ENCODE data around the gene GMPPA. TPM values are rescaled to one million over a fixed set of nuclear protein-coding genes. Genes with fewer than 3 reads are reported as not detected.

Gene GMPPA
- polyA plus RNA-seq, 2 of the 4 experiments (the other 2 are of a cell fraction): 36.2 to 46.2 TPM

DNA sequence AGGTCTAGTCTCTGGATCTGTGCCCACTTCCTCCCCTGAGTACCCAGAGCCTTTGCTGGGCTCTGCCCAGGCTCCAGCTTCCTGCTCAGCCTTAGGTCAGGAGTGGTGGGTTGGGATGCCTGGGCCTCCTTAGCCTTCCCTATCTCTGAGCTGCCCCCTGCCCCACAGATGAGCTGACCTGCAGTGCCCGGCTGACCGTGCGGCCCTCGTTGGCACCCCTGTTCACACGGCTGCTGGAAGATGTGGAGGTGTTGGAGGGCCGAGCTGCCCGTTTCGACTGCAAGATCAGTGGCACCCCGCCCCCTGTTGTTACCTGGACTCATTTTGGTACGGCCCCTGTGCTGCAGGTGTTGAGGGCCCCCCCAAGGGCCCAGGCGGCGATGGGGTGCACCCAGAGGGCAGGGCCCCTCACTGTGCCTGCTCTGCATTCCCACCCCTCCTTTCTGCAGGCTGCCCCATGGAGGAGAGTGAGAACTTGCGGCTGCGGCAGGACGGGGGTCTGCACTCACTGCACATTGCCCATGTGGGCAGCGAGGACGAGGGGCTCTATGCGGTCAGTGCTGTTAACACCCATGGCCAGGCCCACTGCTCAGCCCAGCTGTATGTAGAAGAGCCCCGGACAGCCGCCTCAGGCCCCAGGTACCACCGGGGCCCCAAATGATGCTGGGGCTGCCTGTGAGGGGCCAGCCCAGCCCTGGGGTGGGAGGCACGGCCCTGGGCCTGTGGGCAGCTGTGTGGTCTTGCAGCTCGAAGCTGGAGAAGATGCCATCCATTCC lies 30.1 kb upstream of the GMPPA start:
- CTCF ChIA-PET: interaction anchor here (2.0 to 89.4 kb wide), 3 partner anchors 1 to 65 kb away, joined by 17 to 3291 read pairs (median 3291); partner anchors contain the start of genes ASIC4, CHPF, GMPPA and SPEG
- FAIRE-seq (no peak), ATAC-seq (no peak), DNase-seq (ENCODE audit: low read depth in 1 of 2, low spot score in 1 of 2) (no peak)
- Histone ChIP-seq H3K4me1 (peaks cover 12% of the 10 kb centered on the region), H3K4me2 (no peak overlapping the region), H3K9me3 (no peaks in the 10 kb centered on the region), H3K4me3 (no peak overlapping the region), H3K27ac (peak overlapping the region; percentile 58 to 79; a peak in 4 of 6 replicates)
- WGBS (ENCODE audit: missing lambda C conversion rate): 98% methylated on average over 11 of the region's 23 CpGs
- POLR2A ChIA-PET: interaction anchor here (0.8 kb wide), 1 partner anchor 30 kb away, joined by 3 read pairs; the partner anchor contains the start of gene GMPPA
- TF ChIP-seq ZC3H11A (IDR thresholded peaks at IDR 0.05): no peak
- no peak for TF ChIP-seq KDM5A (IDR thresholded peaks at IDR 0.05)
- no peak for TF ChIP-seq POLR2A (IDR thresholded peaks at IDR 0.05; ENCODE audit: low read length)
- TF ChIP-seq, protein P1, sequence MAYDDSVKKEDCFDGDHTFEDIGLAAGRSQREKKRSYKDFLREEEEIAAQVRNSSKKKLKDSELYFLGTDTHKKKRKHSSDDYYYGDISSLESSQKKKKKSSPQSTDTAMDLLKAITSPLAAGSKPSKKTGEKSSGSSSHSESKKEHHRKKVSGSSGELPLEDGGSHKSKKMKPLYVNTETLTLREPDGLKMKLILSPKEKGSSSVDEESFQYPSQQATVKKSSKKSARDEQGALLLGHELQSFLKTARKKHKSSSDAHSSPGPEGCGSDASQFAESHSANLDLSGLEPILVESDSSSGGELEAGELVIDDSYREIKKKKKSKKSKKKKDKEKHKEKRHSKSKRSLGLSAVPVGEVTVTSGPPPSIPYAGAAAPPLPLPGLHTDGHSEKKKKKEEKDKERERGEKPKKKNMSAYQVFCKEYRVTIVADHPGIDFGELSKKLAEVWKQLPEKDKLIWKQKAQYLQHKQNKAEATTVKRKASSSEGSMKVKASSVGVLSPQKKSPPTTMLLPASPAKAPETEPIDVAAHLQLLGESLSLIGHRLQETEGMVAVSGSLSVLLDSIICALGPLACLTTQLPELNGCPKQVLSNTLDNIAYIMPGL (CRISPR knock-in tag; IDR thresholded peaks at IDR 0.05; ENCODE audit: borderline replicate concordance): no peak
- TF ChIP-seq, protein P2, sequence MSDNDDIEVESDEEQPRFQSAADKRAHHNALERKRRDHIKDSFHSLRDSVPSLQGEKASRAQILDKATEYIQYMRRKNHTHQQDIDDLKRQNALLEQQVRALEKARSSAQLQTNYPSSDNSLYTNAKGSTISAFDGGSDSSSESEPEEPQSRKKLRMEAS (IDR thresholded peaks at IDR 0.05): no peak
- TF ChIP-seq NFE2L2 (conservative IDR thresholded peaks at IDR 0.05; ENCODE audit: low read length): no peak
- no peak for TF ChIP-seq TP53 (CRISPR knock-in tag; IDR thresholded peaks at IDR 0.05)
- no peak for TF ChIP-seq HEYL (CRISPR knock-in tag; IDR thresholded peaks at IDR 0.05)
- TF ChIP-seq PBX3 (IDR thresholded peaks at IDR 0.05): no peak
- TF ChIP-seq MAFK (IDR thresholded peaks at IDR 0.05; ENCODE audit: partially characterized antibody): no peak
- TF ChIP-seq, protein P3, sequence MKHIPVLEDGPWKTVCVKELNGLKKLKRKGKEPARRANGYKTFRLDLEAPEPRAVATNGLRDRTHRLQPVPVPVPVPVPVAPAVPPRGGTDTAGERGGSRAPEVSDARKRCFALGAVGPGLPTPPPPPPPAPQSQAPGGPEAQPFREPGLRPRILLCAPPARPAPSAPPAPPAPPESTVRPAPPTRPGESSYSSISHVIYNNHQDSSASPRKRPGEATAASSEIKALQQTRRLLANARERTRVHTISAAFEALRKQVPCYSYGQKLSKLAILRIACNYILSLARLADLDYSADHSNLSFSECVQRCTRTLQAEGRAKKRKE (CRISPR knock-in tag; IDR thresholded peaks at IDR 0.05; ENCODE audit: low read depth): no peak
- TF ChIP-seq CBX8 (IDR thresholded peaks at IDR 0.05): no peak
- TF ChIP-seq FOSB (CRISPR knock-in tag; IDR thresholded peaks at IDR 0.05): no peak
- no peak for TF ChIP-seq ZNF302 (CRISPR knock-in tag; IDR thresholded peaks at IDR 0.05)
- no peak for TF ChIP-seq ELK1 (IDR thresholded peaks at IDR 0.05; ENCODE audit: low read depth, low read length)

DNA sequence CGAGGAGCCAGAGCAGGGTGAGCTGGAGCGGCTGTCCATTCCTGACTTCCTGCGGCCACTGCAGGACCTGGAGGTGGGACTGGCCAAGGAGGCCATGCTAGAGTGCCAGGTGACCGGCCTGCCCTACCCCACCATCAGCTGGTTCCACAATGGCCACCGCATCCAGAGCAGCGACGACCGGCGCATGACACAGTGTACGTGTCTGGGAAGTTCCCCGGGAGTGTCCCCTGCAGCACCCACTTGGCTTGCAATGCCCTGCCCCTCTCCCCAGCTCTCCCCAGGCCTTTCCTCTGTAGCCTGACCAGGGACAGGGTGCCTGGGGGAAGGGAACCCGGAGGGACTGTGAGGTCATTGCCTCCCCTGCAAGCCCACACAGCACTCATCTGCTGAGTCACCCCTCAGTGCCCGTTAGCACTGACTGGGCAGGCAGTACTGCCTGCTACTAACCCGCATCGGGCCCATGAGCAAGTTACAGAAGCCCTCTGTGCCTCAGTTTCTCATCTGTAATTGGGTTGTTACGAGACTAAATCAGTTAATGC lies 29.4 kb upstream of the GMPPA start:
- ATAC-seq: peak; percentile 55 to 76; a peak in 5 of 6 replicates
- Histone ChIP-seq H3K4me1 (peaks cover 12% of the 10 kb centered on the region), H3K9me3 (no peaks in the 10 kb centered on the region), H3K4me2 (0 out of 3 replicates have a peak overlapping the region, but pooled peaks have one; percentile 19), H3K4me3 (no peak overlapping the region), H3K27ac (peak overlapping the region; percentile 58 to 79; a peak in 5 of 6 replicates)
- no peak for FAIRE-seq
- 69% methylated on average over 9 of the region's 16 CpGs for WGBS (ENCODE audit: missing lambda C conversion rate)
- CTCF ChIA-PET: interaction anchor here (1.9 to 89.4 kb wide), 3 partner anchors 1 to 67 kb away, joined by 6 to 3291 read pairs (median 3291); partner anchors contain the start of genes ASIC4, CHPF, GMPPA and SPEG
- POLR2A ChIA-PET: no interaction called here
- peak; percentile 40 to 55 for DNase-seq (ENCODE audit: low read depth in 1 of 2, low spot score in 1 of 2)
- TF ChIP-seq EHF (CRISPR knock-in tag; IDR thresholded peaks at IDR 0.05): no peak
- TF ChIP-seq ZNF302 (CRISPR knock-in tag; IDR thresholded peaks at IDR 0.05): no peak
- no peak for TF ChIP-seq CHD4 (IDR thresholded peaks at IDR 0.05; ENCODE audit: borderline replicate concordance)
- TF ChIP-seq HOXA7 (CRISPR knock-in tag; IDR thresholded peaks at IDR 0.05): no peak
- TF ChIP-seq CBX8 (IDR thresholded peaks at IDR 0.05): no peak
- peak; percentile 82 for TF ChIP-seq MAFK (IDR thresholded peaks at IDR 0.05; ENCODE audit: partially characterized antibody)
- no peak for TF ChIP-seq BCL3 (IDR thresholded peaks at IDR 0.05)
- no peak for TF ChIP-seq MYC (IDR thresholded peaks at IDR 0.05; ENCODE audit: borderline replicate concordance, low read length)
- peak; percentile 36 for TF ChIP-seq NFE2L2 (conservative IDR thresholded peaks at IDR 0.05; ENCODE audit: low read length)
- TF ChIP-seq HEYL (CRISPR knock-in tag; IDR thresholded peaks at IDR 0.05): no peak
- no peak for TF ChIP-seq JUN (IDR thresholded peaks at IDR 0.05)
- no peak for TF ChIP-seq TFCP2L1 (CRISPR knock-in tag; IDR thresholded peaks at IDR 0.05)
- no peak for TF ChIP-seq RNF2 (IDR thresholded peaks at IDR 0.05; ENCODE audit: borderline replicate concordance, low read depth)
- TF ChIP-seq CTCF (IDR thresholded peaks at IDR 0.05): no peak
- no peak for TF ChIP-seq FOSL2 (IDR thresholded peaks at IDR 0.05)
- peak; percentile 36; the same call in 1 of the 2 replicates for TF ChIP-seq FOSL2 (CRISPR knock-in tag; IDR thresholded peaks at IDR 0.05)
- TF ChIP-seq, protein P3 (CRISPR knock-in tag; IDR thresholded peaks at IDR 0.05; ENCODE audit: low read depth): no peak

All from A549 (cell line).